ENCODE measurements around the gene CDH4. TPM values are rescaled to one million over a fixed set of nuclear protein-coding genes. Genes with fewer than 3 reads are reported as not detected.

Gene CDH4
- total and polyA plus RNA-seq, 2 donors (not counting 3 experiments of a cell fraction or from before 2014, with no cell fraction given) = 0.17 to 0.51 TPM

- H3K27ac ChIP-seq (ENCODE audit: insufficient read depth, low read depth, low read length) = no peak overlapping the region
- no peaks in the 10 kb centered on the region for H3K27me3 ChIP-seq (ENCODE audit: control insufficient read depth in 2 of 2, insufficient read depth in 2 of 2, low read length in 2 of 2)
- TF ChIP-seq, protein P1, sequence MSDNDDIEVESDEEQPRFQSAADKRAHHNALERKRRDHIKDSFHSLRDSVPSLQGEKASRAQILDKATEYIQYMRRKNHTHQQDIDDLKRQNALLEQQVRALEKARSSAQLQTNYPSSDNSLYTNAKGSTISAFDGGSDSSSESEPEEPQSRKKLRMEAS (IDR thresholded peaks at IDR 0.05; ENCODE audit: insufficient read depth, insufficient read length) = no peak
- no peak for TF ChIP-seq FOS (IDR thresholded peaks at IDR 0.05; ENCODE audit: borderline replicate concordance, insufficient read depth, low read length)
- TF ChIP-seq, protein P2, sequence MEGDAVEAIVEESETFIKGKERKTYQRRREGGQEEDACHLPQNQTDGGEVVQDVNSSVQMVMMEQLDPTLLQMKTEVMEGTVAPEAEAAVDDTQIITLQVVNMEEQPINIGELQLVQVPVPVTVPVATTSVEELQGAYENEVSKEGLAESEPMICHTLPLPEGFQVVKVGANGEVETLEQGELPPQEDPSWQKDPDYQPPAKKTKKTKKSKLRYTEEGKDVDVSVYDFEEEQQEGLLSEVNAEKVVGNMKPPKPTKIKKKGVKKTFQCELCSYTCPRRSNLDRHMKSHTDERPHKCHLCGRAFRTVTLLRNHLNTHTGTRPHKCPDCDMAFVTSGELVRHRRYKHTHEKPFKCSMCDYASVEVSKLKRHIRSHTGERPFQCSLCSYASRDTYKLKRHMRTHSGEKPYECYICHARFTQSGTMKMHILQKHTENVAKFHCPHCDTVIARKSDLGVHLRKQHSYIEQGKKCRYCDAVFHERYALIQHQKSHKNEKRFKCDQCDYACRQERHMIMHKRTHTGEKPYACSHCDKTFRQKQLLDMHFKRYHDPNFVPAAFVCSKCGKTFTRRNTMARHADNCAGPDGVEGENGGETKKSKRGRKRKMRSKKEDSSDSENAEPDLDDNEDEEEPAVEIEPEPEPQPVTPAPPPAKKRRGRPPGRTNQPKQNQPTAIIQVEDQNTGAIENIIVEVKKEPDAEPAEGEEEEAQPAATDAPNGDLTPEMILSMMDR (IDR thresholded peaks at IDR 0.05; ENCODE audit: extremely low read depth in 1 of 2, insufficient read depth in 1 of 2, low read depth in 1 of 2, low read length in 2 of 2) = no peak
- no peak for TF ChIP-seq EZH2 (IDR thresholded peaks at IDR 0.05; ENCODE audit: borderline replicate concordance, low read depth, low read length, severe bottlenecking)
- no peak for TF ChIP-seq GATA2 (IDR thresholded peaks at IDR 0.05; ENCODE audit: insufficient read depth, insufficient read length, low read depth, low read length)
- no peak for TF ChIP-seq POLR2AphosphoS5 (IDR thresholded peaks at IDR 0.05; ENCODE audit: insufficient read depth, low read depth, low read length)
- no peak for TF ChIP-seq MYC (IDR thresholded peaks at IDR 0.05; ENCODE audit: low read depth, low read length)
- TF ChIP-seq POLR2A (IDR thresholded peaks at IDR 0.05; ENCODE audit: low read depth, low read length) = no peak
- TF ChIP-seq JUN (IDR thresholded peaks at IDR 0.05; ENCODE audit: borderline replicate concordance, insufficient read depth, insufficient read length, low read depth) = no peak
- dilution Hi-C loops (cut with MboI; ENCODE audit: extremely low pct_ligation_motif_present, low sequenced_read_pairs) (no loop called here), intact Hi-C loops (cut with micrococcal nuclease) (no loop called here)
- H3K36me3 ChIP-seq (ENCODE audit: control insufficient read depth in 2 of 2, extremely low read depth in 1 of 2, insufficient read depth in 2 of 2, low read length in 2 of 2) = no peaks in the 10 kb centered on the region
- no peak for DNase-seq (ENCODE audit: low read depth, low spot score)
- no peaks in the 10 kb centered on the region for H3K79me2 ChIP-seq (ENCODE audit: control insufficient read depth, insufficient read depth, low read length)
- H3K9me3 ChIP-seq (replicated peaks; ENCODE audit: control insufficient read depth, insufficient read depth, low read length) = peaks cover 18% of the 10 kb centered on the region
- POLR2A ChIA-PET = no interaction called here
- H3K9me1 ChIP-seq (replicated peaks; ENCODE audit: control insufficient read depth, extremely low read depth, insufficient read depth, low read length) = no peaks in the 10 kb centered on the region
- FAIRE-seq = no peak
- no peak overlapping the region for H3K4me3 ChIP-seq (replicated peaks in 1 of 3; ENCODE audit: insufficient read depth in 1 of 3, low read depth in 1 of 3, low read length in 3 of 3)
- no peaks in the 10 kb centered on the region for H3K4me1 ChIP-seq (ENCODE audit: control insufficient read depth, extremely low read depth, insufficient read depth, low read length)
- no peak overlapping the region for H3K4me2 ChIP-seq (ENCODE audit: insufficient read depth, low read length)
- H4K20me1 ChIP-seq (replicated peaks; ENCODE audit: control insufficient read depth, extremely low read depth, insufficient read depth, low read length) = no peaks in the 10 kb centered on the region
- no peak overlapping the region for H3K9ac ChIP-seq (replicated peaks; ENCODE audit: extremely low read depth, insufficient read depth, low read length)
- H2AFZ ChIP-seq (ENCODE audit: low read depth, low read length) = no peak overlapping the region
- CTCF ChIA-PET = no interaction called here
- no TSS peak for BruUV-seq (replicated peaks)
These were observed 28.3 kb downstream of the CDH4 start for GRCh38 chr20:61280217-61280980.

Data from endothelial cell of umbilical vein (primary cell).